DMS 273 (cell line): ENCODE measurements around the gene TRIM50.
A peak's percentile ranks its signal among the peaks of the same experiment; 100 is the strongest.
"Not testable (repeated sequence)": the region's sequence is repeated elsewhere in the genome, so short reads cannot be mapped to it uniquely, and the experiment has no call there.

Experiments used
- DNase-seq: peaks from one replicate; lab custom pipeline; 2025; ENCODE audit not compliant: unreplicated experiment; lab: John Stamatoyannopoulos, UW

TRIM50 gene

DNA sequence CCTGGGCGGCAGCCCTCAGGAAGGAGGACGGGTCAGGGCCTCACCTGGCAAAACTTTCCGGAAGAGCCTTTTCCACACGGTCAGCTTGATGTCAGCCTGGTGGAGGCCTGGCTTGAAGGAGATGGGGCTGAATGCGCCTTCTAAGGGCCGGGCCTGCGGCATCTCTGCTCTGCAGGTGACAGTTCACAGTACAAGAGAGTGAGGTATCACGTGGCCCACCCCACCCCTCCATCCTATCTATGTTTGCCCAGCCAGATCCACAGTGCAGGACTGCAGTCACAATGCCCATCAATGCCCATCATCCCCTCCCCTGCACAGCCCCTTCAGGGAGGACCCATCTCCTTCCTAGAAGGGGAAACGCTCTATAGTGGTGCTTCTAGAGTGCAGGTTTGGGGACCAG is 11.4 kb downstream of the TRIM50 start:
- no peak for DNase-seq

- no peak for DNase-seq
These were observed 13.6 kb downstream of the TRIM50 start for GRCh38 chr7:73314271-73314670.

DNA sequence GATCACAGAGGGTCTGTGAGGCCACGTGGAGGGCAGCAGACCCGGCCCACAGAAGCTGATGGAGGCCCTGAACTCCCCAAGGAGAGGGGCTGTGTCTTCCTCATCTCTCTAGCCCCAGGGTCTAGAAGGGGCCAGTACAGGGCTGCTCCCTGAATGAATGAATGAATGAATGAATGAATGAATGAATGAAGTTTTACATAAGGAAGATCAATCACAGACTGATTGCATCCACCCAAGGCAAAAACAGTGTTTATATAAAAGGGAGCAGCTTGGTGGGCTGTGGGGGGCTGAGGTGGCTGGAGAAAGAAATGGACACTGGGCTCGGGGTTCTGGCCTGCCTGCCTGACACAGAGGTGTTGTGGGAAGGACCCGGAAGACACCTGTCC is 14.4 kb downstream of the TRIM50 start:
- DNase-seq = no peak

DNA sequence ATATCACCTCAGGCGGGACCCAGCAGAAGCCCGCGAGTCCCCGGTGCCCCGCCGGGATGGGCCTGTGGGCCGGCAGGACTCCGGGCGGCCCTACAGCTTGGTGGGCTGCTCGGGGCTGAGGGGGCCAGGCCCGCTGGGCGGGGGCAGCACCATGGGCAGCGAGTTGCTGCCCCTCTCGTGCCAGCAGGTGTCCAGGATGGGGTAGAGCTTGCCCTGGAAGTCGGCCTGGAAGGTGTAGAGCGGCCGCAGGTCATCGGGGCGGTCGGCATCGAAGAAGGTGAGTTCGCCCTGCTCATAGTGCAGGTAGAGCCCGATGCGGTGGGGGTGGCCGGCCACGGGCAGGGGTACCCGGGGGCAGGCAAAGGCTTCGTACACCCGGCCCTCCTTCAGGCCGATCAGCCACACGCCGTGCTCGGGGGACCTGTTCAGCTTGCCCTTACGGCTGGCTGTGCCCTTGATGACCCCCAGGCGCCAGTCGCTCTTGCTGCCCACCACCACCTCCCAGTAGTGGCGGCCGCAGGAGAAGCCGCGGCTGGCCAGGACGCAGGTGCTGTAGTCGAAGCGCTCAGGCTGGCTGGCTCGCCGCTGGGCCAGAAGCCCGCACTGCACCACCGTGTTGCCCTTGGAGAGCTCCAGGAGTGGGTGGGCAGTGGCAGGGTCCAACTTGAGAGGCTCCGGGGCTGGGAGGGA is 14.9 kb downstream of the TRIM50 start:
- no peak for DNase-seq

- DNase-seq = not testable (repeated sequence)
These were observed 16.5 kb downstream of the TRIM50 start for GRCh38 chr7:73311421-73311820.

- DNase-seq = peak; percentile 92
These were observed 19.1 kb downstream of the TRIM50 start, which contains the start of gene NSUN5 for GRCh38 chr7:73308665-73309214. TSS of gene NSUN5 (minus strand) at chr7:73308826. CDS start at chr7:73308790, 36 bp downstream.

GRCh38 chr7:73308074-73308664 is 19.7 kb downstream of the TRIM50 start:
- peak; percentile 66 for DNase-seq

- no peak for DNase-seq
These were observed 20.4 kb downstream of the TRIM50 start for GRCh38 chr7:73307436-73307835.

- DNase-seq = not testable (repeated sequence)
These were observed 23.1 kb downstream of the TRIM50 start for GRCh38 chr7:73304612-73305387.

- DNase-seq = no peak
These were observed 23.8 kb downstream of the TRIM50 start for GRCh38 chr7:73304071-73304470.

DNA sequence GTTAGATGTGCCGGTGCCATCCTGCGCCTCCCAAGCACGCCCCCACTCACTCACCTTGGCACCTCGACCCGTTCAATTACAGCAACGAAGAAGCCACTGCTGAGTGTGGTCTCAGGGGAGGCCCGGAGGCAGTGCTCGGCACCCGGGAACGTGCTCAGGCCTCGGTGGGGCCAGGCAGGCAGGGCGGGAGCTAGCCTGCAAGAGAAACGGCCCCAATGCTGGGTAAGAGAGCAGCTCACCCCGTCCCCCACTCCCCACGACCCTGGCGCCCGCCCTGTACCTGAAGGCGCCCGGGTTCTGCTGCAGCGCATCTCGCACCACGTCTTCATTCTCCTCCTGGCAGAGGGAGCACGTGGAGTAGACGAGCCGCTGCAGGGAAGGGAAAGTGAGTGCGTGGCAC is 24.3 kb downstream of the TRIM50 start:
- no peak for DNase-seq

DNA sequence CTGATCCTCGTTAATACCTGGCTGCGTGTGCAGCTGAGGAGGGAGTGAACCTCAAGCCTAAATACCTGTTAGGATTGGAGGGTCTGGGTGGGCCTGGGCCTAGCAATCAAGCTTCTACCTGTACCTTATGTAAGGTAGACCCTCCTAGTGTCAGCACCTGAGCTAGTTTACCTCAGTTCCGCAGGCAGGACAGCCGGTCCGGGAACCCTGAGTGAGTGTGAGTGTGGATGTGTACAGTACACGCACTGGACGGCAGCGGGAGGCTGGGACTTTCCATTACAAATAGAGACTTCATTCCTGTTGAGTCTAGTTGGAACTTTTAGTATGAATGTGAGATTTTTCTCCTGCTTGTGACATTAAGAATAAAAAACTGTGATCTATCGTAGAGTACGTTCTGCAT is 25.0 kb downstream of the TRIM50 start:
- DNase-seq = not testable (repeated sequence)

- DNase-seq = not testable (repeated sequence)
These were observed 26.8 kb downstream of the TRIM50 start for GRCh38 chr7:73301108-73301507.

DNA sequence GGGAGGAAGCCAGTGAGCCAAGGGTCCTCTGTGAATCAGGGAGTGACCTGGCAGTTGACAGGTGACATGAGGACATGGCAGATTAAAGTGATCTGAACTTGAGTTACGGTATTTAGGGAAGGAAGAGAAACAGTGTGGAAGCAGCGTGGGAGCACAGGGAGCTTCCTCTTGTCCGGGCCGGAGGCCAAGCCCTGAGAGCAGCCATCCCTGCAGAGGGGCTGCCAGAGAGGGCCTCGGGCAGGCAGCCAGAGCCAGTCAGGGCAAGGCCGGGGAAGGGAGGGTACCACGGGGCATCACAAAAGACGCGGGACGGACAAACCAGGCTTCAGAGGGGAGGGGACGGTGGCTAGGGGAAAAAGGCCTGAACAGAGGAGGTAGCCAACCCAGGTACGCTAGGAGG is 28.1 kb downstream of the TRIM50 start:
- not testable (repeated sequence) for DNase-seq

GRCh38 chr7:73297706-73298105 is 30.2 kb downstream of the TRIM50 start:
- DNase-seq = not testable (repeated sequence)

- not testable (repeated sequence) for DNase-seq
These were observed 30.6 kb downstream of the TRIM50 start for GRCh38 chr7:73297235-73297634.

- not testable (repeated sequence) for DNase-seq
These were observed 50.7 kb downstream of the TRIM50 start for GRCh38 chr7:73277210-73277609.

DNA sequence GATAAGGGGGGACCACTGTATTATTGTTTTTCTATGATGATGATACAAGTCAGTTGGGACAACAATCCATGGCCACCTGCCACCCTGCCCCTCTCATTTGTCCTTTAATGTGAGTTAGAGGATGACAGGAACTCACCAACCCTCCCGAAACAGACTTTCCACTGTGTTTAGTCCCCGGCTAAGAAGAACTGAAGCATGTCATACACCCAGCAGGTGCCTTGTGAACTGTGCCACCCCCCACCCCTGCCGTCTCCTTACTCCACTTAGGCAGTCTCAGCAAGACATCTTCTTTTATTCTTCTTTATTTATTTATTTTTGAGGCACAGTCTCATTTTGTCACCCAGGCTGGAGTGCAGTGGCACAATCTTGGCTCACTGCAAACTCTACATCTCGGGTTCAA is 60.1 kb downstream of the TRIM50 start:
- DNase-seq = not testable (repeated sequence)

- DNase-seq = not testable (repeated sequence)
These were observed 61.0 kb downstream of the TRIM50 start for GRCh38 chr7:73266719-73267368.
